ENCODE measurements around the gene THEMIS2. TPM values are rescaled to one million over a fixed set of nuclear protein-coding genes. Genes with fewer than 3 reads are reported as not detected.
A peak's percentile ranks its signal among the peaks of the same experiment; 100 is the strongest.

Gene THEMIS2
- total and polyA plus RNA-seq, 2 of the 13 experiments (the other 11 are each of a cell fraction or from before 2014, with no cell fraction given): 0.38 to 1.5 TPM

DNA sequence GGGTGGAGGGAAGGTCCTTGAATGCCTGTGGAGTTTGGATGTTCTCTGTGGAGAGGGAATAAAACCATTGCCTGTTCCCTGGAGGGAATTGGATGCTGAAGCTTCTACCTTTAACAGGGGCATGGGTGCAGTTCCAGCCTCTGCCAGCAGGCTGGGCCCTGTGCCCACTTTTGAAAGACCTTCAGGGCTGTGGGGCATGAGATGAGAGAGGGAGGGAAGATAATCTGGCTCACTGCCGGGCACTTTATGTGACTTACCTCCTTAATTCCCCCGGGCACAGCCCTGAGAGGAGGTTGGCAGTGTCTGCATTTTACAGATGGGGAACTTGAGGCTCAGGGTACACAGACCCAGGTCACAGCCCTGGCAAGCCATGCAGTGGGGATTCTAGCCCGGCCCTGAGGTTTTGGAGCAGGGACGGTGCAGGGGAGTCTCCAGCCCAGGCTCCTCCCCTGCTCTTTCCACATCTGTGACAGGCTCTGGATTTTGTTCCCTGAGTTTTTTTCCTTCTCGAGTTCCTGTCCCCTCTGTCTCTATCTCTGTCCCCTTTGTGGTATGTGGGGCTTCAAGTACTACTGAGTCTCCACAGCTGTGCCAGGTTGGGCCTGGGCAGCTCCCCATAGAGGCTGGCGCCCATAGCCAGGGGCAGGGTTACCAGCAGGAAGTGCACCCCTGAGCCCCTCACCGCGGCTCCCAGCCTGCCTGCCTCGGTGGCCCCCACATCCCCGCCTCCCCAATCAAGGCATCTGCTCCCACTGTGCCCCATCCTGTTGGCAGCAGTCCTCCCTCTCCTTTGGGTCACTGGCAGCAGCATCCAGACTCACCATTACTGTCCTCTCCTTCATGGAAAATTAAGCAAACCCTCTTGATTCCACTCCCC, 14.0 kb upstream of the THEMIS2 start (continued):
- TF ChIP-seq PRMT3 (CRISPR knock-in tag; IDR thresholded peaks at IDR 0.05; ENCODE audit: borderline replicate concordance, low read depth) (no peak), IRF2 (CRISPR knock-in tag; IDR thresholded peaks at IDR 0.05) (peak; percentile 44; the same call in 1 of the 2 replicates), DMAP1 (CRISPR knock-in tag; IDR thresholded peaks at IDR 0.05) (no peak), KAT7 (CRISPR knock-in tag; IDR thresholded peaks at IDR 0.05; ENCODE audit: borderline replicate concordance) (no peak), ZFP91 (CRISPR knock-in tag; IDR thresholded peaks at IDR 0.05; ENCODE audit: borderline replicate concordance) (no peak), ZNF30 (CRISPR knock-in tag; IDR thresholded peaks at IDR 0.05) (no peak), ZNF329 (CRISPR knock-in tag; IDR thresholded peaks at IDR 0.05; ENCODE audit: low read depth) (no peak), ERF (CRISPR knock-in tag; IDR thresholded peaks at IDR 0.05) (0 out of 2 replicates have a peak, but pooled peaks have one; percentile 28), KMT2A (CRISPR knock-in tag; IDR thresholded peaks at IDR 0.05) (0 out of 2 replicates have a peak, but pooled peaks have one; percentile 22), SMAD3 (CRISPR knock-in tag; IDR thresholded peaks at IDR 0.05) (no peak), XRCC5 (optimal IDR thresholded peaks at IDR 0.05; ENCODE audit: low read length) (no peak), ETV6 (CRISPR knock-in tag; conservative IDR thresholded peaks at IDR 0.05) (no peak), MZF1 (CRISPR knock-in tag; IDR thresholded peaks at IDR 0.05; ENCODE audit: borderline replicate concordance) (no peak), SNRNP70 (IDR thresholded peaks at IDR 0.05; ENCODE audit: low read depth, low read length) (no peak), PCBP1 (IDR thresholded peaks at IDR 0.05; ENCODE audit: borderline replicate concordance, low read depth, low read length) (no peak), ELF3 (CRISPR knock-in tag; IDR thresholded peaks at IDR 0.05) (no peak), HOXD1 (CRISPR knock-in tag; IDR thresholded peaks at IDR 0.05) (no peak), ZNF160 (CRISPR knock-in tag; IDR thresholded peaks at IDR 0.05) (no peak), ZNF343 (CRISPR knock-in tag; IDR thresholded peaks at IDR 0.05) (no peak), MAZ (IDR thresholded peaks at IDR 0.05; ENCODE audit: borderline replicate concordance, low read depth, low read length) (peak; percentile 31; the same call in 1 of the 2 replicates), MAZ (CRISPR knock-in tag; IDR thresholded peaks at IDR 0.05; ENCODE audit: low read depth) (no peak), SRF (IDR thresholded peaks at IDR 0.05; ENCODE audit: low read depth, low read length) (no peak), ZNF619 (CRISPR knock-in tag; IDR thresholded peaks at IDR 0.05) (no peak), TFDP1 (CRISPR knock-in tag; IDR thresholded peaks at IDR 0.05; ENCODE audit: borderline replicate concordance) (0 out of 2 replicates have a peak, but pooled peaks have one; percentile 28), NFE2 (CRISPR knock-in tag; IDR thresholded peaks at IDR 0.05) (no peak)
- TF ChIP-seq, protein P1, sequence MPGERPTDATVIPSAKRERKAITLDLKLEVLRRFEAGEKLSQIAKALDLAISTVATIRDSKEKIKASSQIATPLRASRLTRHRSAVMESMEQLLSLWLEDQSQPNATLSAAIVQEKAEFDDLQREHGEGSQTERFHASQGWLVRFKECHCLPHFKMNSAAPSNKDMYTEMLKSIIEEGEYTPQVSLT (CRISPR knock-in tag; IDR thresholded peaks at IDR 0.05; ENCODE audit: borderline replicate concordance, low read depth): no peak
- TF ChIP-seq, protein P2, sequence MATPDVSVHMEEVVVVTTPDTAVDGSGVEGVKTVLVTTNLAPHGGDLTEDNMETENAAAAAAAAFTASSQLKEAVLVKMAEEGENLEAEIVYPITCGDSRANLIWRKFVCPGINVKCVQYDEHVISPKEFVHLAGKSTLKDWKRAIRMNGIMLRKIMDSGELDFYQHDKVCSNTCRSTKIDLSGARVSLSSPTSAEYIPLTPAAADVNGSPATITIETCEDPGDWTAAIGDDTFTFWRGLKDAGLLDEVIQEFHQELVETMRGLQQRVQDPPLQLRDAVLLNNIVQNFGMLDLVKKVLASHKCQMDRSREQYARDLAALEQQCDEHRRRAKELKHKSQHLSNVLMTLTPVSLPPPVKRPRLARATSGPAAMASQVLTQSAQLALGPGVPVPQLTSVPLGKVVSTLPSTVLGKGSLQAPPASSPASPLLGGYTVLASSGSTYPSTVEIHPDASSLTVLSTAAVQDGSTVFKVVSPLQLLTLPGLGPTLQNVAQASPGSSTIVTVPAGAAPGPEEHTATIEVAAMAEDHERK (CRISPR knock-in tag; IDR thresholded peaks at IDR 0.05; ENCODE audit: low read depth): no peak

Data from HepG2 (cell line).